SU-DHL-6 (cell line): ENCODE measurements around the gene TPO.

Experiments
- H2AFZ ChIP-seq: fragments of 200-600 bp; sonication (generic); 2 replicates; pipeline ENCODE4 v1.6.1; 2014; ENCODE audit warnings: low read depth, mild to moderate bottlenecking, moderate library complexity, mixed read lengths, antibody characterized with exemption, low read length; ENCODE audit not compliant: severe bottlenecking
- H3F3A ChIP-seq: fragments of 200-600 bp; shearing (Covaris generic); 2 replicates; pipeline ENCODE4 v1.6.0; 2016; ENCODE audit warnings: antibody characterized with exemption, mild to moderate bottlenecking; ENCODE audit not compliant: insufficient read depth
- H3K27ac ChIP-seq: fragments of 200-600 bp; sonication (generic); 2 replicates; pipeline ENCODE4 v1.5.1; 2016; ENCODE audit warnings: low read depth, mild to moderate bottlenecking, low read length, moderate library complexity, mixed read lengths
- H3K27me3 ChIP-seq: fragments of 200-600 bp; sonication (generic), shearing (Covaris generic); 2 replicates; pipeline ENCODE4 v1.6.0; 2014; ENCODE audit warnings: mild to moderate bottlenecking, low read length
- H3K36me3 ChIP-seq: fragments of 200-600 bp; sonication (generic); 2 replicates; pipeline ENCODE4 v1.6.1; 2014; ENCODE audit warnings: mild to moderate bottlenecking, low read length, mixed read lengths
- H3K4me2 ChIP-seq: fragments of 300-600, 200-600 bp; shearing (Covaris generic), sonication (generic); 2 replicates; pipeline ENCODE4 v1.6.0; 2014; ENCODE audit warnings: low read length, low read depth, mild to moderate bottlenecking; ENCODE audit not compliant: poor library complexity, severe bottlenecking
- H3K4me3 ChIP-seq: fragments of 200-600 bp; sonication (generic); 2 replicates; pipeline ENCODE4 v1.5.1; 2014; ENCODE audit warnings: antibody characterized with exemption, low read length, mild to moderate bottlenecking, mixed read lengths; ENCODE audit not compliant: insufficient read depth, poor library complexity, severe bottlenecking
- H3K79me2 ChIP-seq: fragments of 200-600 bp; sonication (generic); 2 replicates; pipeline ENCODE4 v1.6.1; 2014; ENCODE audit warnings: mild to moderate bottlenecking, low read length, moderate library complexity; ENCODE audit not compliant: insufficient read depth
- H3K9ac ChIP-seq: fragments of 200-600 bp; sonication (generic); 2 replicates; pipeline ENCODE4 v1.7.0; 2014; ENCODE audit warnings: mild to moderate bottlenecking, low read length
- H3K9me2 ChIP-seq: fragments of 200-600 bp; sonication (generic); replicated peaks from 2 replicates; pipeline ENCODE4 v1.6.1; 2014; ENCODE audit warnings: low read length; ENCODE audit not compliant: insufficient read depth
- H3K9me3 ChIP-seq: fragments of 200-600 bp; sonication (generic); 2 replicates; pipeline ENCODE4 v1.6.1; 2014; ENCODE audit warnings: low read length, mixed read lengths; ENCODE audit not compliant: insufficient read depth
- H4K20me1 ChIP-seq: fragments of 200-600 bp; sonication (generic); 2 replicates; pipeline ENCODE4 v1.6.1; 2014; ENCODE audit warnings: low read depth, mild to moderate bottlenecking, antibody characterized with exemption, low read length, moderate library complexity, mixed read lengths
- EZH2phosphoT487 ChIP-seq: fragments of 200-600 bp; sonication (generic), shearing (Covaris generic); conservative IDR thresholded peaks from 2 replicates; pipeline ENCODE4 v1.6.1; 2018; ENCODE audit warnings: mild to moderate bottlenecking, antibody characterized with exemption, low read length, moderate library complexity, mixed read lengths
- TF ChIP-seq, protein P1 (sequence below): fragments of 200-600 bp; sonication (generic); IDR thresholded peaks from one replicate; pipeline ENCODE4 v1.5.1; 2017; ENCODE audit warnings: antibody characterized with exemption, mild to moderate bottlenecking, low read length, moderate library complexity; ENCODE audit not compliant: insufficient read depth, poor library complexity, severe bottlenecking

TPO gene

DNA sequence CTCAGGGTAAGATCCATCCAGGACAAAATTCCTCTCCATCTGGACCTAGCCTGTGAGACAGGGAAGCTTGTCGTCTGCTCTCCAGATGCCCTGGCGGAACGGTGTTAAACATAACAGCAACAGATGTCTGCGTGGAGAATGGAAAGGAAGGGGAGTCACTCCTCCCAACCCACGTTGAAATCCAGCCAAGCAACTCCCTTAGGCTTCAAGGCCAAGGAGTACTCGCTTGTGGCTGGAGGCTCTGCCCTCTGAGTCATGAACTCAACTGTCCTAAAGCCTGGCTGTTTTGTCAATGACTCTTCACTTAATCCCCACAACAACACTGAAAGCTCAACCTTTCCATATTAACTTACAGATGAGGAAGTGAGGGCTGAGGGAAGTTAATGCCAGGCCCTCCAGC, 42.2 kb downstream of the TPO start:
- Histone ChIP-seq H3K27ac (no peak overlapping the region), H3K9me3 (no peaks in the 10 kb centered on the region), H3K9me2 (no peaks in the 10 kb centered on the region), H3K9ac (no peak overlapping the region), H3F3A (no peaks in the 10 kb centered on the region), H3K27me3 (no peaks in the 10 kb centered on the region), H3K79me2 (no peaks in the 10 kb centered on the region), H3K4me3 (no peak overlapping the region), H2AFZ (no peak overlapping the region), H4K20me1 (no peaks in the 10 kb centered on the region), H3K36me3 (no peaks in the 10 kb centered on the region), H3K4me2 (no peak overlapping the region)
- TF ChIP-seq, protein P1, sequence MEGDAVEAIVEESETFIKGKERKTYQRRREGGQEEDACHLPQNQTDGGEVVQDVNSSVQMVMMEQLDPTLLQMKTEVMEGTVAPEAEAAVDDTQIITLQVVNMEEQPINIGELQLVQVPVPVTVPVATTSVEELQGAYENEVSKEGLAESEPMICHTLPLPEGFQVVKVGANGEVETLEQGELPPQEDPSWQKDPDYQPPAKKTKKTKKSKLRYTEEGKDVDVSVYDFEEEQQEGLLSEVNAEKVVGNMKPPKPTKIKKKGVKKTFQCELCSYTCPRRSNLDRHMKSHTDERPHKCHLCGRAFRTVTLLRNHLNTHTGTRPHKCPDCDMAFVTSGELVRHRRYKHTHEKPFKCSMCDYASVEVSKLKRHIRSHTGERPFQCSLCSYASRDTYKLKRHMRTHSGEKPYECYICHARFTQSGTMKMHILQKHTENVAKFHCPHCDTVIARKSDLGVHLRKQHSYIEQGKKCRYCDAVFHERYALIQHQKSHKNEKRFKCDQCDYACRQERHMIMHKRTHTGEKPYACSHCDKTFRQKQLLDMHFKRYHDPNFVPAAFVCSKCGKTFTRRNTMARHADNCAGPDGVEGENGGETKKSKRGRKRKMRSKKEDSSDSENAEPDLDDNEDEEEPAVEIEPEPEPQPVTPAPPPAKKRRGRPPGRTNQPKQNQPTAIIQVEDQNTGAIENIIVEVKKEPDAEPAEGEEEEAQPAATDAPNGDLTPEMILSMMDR, result no peak
- no peak for TF ChIP-seq EZH2phosphoT487

DNA sequence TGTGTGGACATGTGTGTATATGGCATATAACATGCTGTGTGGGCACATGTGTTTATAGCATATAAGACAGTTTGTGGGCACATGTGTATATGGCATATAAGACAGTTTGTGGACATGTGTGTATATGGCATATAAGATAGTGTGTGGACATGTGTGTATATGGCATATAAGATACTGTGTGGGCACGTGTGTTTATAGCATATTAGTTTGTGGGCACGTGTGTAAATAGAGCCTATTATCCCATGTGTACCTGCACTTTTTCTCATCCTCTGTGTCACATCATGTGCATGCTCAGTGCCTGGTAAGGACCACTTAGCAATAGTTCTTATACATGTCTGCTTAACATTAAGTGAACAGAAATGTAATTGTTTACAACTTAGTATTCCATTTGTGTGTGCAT, 45.2 kb downstream of the TPO start:
- Histone ChIP-seq H3K27me3 (no peaks in the 10 kb centered on the region), H3K4me3 (no peak overlapping the region), H3K4me2 (no peak overlapping the region), H3K9me2 (no peaks in the 10 kb centered on the region), H3K79me2 (no peaks in the 10 kb centered on the region), H4K20me1 (no peaks in the 10 kb centered on the region), H2AFZ (no peak overlapping the region), H3K36me3 (no peaks in the 10 kb centered on the region), H3F3A (no peaks in the 10 kb centered on the region), H3K9ac (no peak overlapping the region), H3K27ac (no peak overlapping the region), H3K9me3 (no peaks in the 10 kb centered on the region)
- TF ChIP-seq, protein P1, result no peak
- no peak for TF ChIP-seq EZH2phosphoT487

DNA sequence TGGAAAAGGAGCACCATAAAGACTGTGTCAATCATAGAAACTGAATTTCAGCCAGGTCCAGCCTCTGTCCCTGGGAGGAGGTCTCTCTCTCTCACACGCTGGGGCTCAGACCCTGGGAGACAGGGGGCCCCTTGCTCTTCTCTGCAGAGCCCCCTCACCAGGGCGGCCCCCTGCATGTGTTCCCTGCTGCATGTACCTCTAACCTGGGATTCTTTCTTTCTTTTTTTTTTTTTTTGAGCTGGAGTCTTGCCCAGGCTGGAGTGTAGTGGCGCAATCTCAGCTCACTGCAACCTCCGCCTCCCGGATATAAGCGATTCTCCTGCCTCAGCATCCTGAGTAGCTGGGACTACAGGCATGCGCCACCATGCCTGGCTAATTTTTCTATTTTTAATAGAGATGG, 46.5 kb downstream of the TPO start:
- Histone ChIP-seq H3K4me2 (no peak overlapping the region), H3K9ac (no peak overlapping the region), H3K79me2 (no peaks in the 10 kb centered on the region), H3F3A (no peaks in the 10 kb centered on the region), H4K20me1 (no peaks in the 10 kb centered on the region), H3K36me3 (no peaks in the 10 kb centered on the region), H3K27me3 (no peaks in the 10 kb centered on the region), H3K27ac (no peak overlapping the region), H3K9me3 (no peaks in the 10 kb centered on the region), H3K4me3 (no peak overlapping the region), H3K9me2 (no peaks in the 10 kb centered on the region), H2AFZ (no peak overlapping the region)
- TF ChIP-seq, protein P1, result no peak
- TF ChIP-seq EZH2phosphoT487, result no peak

DNA sequence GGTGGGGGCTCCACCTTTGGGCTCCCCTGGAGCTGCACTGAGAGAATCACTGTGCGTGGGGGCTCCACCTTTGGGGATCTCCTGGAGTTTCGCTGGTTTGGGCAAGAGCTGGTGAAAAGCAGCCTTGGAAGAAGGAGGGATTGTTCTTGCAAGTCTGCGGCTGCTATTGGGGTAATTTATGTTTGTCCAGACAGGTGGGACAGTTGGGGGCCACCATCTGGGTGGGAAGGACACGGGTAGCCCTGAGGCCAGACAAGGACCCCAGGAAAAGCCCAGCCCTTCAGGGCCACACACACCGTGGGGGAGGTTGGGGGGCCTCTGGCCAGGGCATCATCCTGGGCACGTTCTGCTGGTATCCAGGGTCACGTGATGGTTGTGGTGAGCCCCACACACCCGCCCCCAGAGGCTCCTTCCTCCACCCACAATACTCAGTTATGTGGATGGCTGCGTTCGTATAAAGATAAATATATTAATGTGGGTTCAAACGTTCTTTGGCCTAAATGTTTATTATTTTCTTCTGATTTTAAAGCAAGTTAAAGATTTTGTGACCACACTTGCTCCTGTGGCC, 47.7 kb downstream of the TPO start:
- no peaks in the 10 kb centered on the region for H4K20me1 ChIP-seq
- H3K4me3 ChIP-seq, result no peak overlapping the region
- H3F3A ChIP-seq, result no peaks in the 10 kb centered on the region
- H3K9me2 ChIP-seq, result no peaks in the 10 kb centered on the region
- no peak overlapping the region for H3K27ac ChIP-seq
- no peak overlapping the region for H2AFZ ChIP-seq
- H3K4me2 ChIP-seq, result no peak overlapping the region
- no peaks in the 10 kb centered on the region for H3K79me2 ChIP-seq
- no peaks in the 10 kb centered on the region for H3K27me3 ChIP-seq
- no peaks in the 10 kb centered on the region for H3K36me3 ChIP-seq
- H3K9me3 ChIP-seq, result no peaks in the 10 kb centered on the region
- TF ChIP-seq EZH2phosphoT487, result no peak
- TF ChIP-seq, protein P1, result no peak
- no peak overlapping the region for H3K9ac ChIP-seq
